ENCODE measurements around the gene LSAMP.

DNA sequence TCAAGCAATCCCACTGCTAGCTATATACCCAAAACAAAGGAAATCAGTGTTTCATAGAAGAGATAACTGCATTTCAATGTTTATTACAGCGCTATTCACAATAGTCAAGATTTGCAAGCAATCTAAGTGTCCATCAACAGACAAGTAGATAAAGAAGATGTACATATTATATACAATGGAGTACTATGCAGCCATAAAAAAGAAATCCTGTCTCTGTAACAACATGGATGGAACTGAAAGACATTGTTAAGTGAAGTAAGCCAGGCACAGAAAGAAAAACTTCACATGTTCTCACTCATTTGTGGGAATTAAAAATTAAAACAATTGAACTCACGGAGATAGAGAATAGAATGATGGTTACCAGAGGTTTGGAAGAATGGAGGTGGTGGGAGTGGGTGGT lies 89.2 kb downstream of the LSAMP start:
- TF ChIP-seq, protein P1, sequence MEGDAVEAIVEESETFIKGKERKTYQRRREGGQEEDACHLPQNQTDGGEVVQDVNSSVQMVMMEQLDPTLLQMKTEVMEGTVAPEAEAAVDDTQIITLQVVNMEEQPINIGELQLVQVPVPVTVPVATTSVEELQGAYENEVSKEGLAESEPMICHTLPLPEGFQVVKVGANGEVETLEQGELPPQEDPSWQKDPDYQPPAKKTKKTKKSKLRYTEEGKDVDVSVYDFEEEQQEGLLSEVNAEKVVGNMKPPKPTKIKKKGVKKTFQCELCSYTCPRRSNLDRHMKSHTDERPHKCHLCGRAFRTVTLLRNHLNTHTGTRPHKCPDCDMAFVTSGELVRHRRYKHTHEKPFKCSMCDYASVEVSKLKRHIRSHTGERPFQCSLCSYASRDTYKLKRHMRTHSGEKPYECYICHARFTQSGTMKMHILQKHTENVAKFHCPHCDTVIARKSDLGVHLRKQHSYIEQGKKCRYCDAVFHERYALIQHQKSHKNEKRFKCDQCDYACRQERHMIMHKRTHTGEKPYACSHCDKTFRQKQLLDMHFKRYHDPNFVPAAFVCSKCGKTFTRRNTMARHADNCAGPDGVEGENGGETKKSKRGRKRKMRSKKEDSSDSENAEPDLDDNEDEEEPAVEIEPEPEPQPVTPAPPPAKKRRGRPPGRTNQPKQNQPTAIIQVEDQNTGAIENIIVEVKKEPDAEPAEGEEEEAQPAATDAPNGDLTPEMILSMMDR (IDR thresholded peaks at IDR 0.05; ENCODE audit: low read depth, low read length) = no peak
- TF ChIP-seq EZH2phosphoT487 (IDR thresholded peaks at IDR 0.05; ENCODE audit: low read depth) = no peak
